OCI-LY7 (cell line): ENCODE results near the gene HOXD8. TPM values are rescaled to one million over a fixed set of nuclear protein-coding genes. Genes with fewer than 3 reads are reported as not detected.

Source experiments
- BruUV-seq: library from RNA; stranded (reverse); fragments of 400-500 nt; replicated peaks from 2 replicates; lab custom pipeline; 2021; lab: Mats Ljungman, UMichigan
- CTCF ChIA-PET: fragments of 300-600 bp; sonication (Branson Sonifier 250); formaldehyde crosslinking; loops from one replicate; lab custom pipeline; 2022; ENCODE audit warnings: antibody characterized with exemption; ENCODE audit not compliant: unreplicated experiment; lab: Charles Lee
- POLR2A ChIA-PET: fragments of 300-600 bp; sonication (Branson Sonifier 250); formaldehyde crosslinking; loops from one replicate; lab custom pipeline; 2022; ENCODE audit warnings: antibody characterized with exemption; lab: Charles Lee
- DNase-seq: peaks from one replicate; pipeline ENCODE4 v3.0.0-alpha.2; 2015; ENCODE audit warnings: low spot score
- H2AFZ ChIP-seq: fragments of 200-600 bp; sonication (generic), shearing (Covaris generic); 2 replicates; pipeline ENCODE4 v1.6.1; 2014; ENCODE audit warnings: mild to moderate bottlenecking, antibody characterized with exemption, low read length, moderate library complexity
- H3K27ac ChIP-seq: fragments of 200-600 bp; sonication (generic); 2 replicates; pipeline ENCODE4 v1.5.1; 2014; ENCODE audit warnings: mixed run types, low read depth, mild to moderate bottlenecking, moderate library complexity, low read length, inconsistent platforms; ENCODE audit not compliant: poor library complexity, severe bottlenecking
- H3K36me3 ChIP-seq: fragments of 200-600 bp; sonication (generic); 2 replicates; pipeline ENCODE4 v1.6.1; 2014; ENCODE audit warnings: mild to moderate bottlenecking, antibody characterized with exemption, low read length, moderate library complexity, mixed read lengths; ENCODE audit not compliant: insufficient read depth
- H3K4me1 ChIP-seq: fragments of 200-600 bp; sonication (generic); 2 replicates; pipeline ENCODE4 v1.5.1; 2014; ENCODE audit warnings: mild to moderate bottlenecking, low read length; ENCODE audit not compliant: insufficient read depth, poor library complexity, severe bottlenecking
- H3K4me2 ChIP-seq: fragments of 200-600 bp; sonication (generic); 2 replicates; pipeline ENCODE4 v1.6.1; 2014; ENCODE audit warnings: mild to moderate bottlenecking, low read length
- H3K4me3 ChIP-seq: fragments of 200-600 bp; sonication (generic); 2 replicates; pipeline ENCODE4 v1.5.1; 2014; ENCODE audit warnings: mild to moderate bottlenecking, low read depth, low read length; ENCODE audit not compliant: poor library complexity, severe bottlenecking
- H3K79me2 ChIP-seq: fragments of 200-600 bp; sonication (generic); 2 replicates; pipeline ENCODE4 v1.6.1; 2016; ENCODE audit warnings: low read depth, mild to moderate bottlenecking, low read length, moderate library complexity, mixed read lengths; ENCODE audit not compliant: insufficient read depth
- H3K9me2 ChIP-seq: fragments of 200-600 bp; sonication (generic); 2 replicates; pipeline ENCODE4 v1.6.1; 2016; ENCODE audit warnings: mild to moderate bottlenecking, low read length, mixed read lengths; ENCODE audit not compliant: insufficient read depth
- H3K9me3 ChIP-seq: fragments of 200-600 bp; sonication (generic); 2 replicates; pipeline ENCODE4 v1.6.1; 2014; ENCODE audit warnings: mild to moderate bottlenecking, mixed run types, low read length, mixed read lengths
- H4K20me1 ChIP-seq: fragments of 200-600 bp; sonication (generic); 2 replicates; pipeline ENCODE4 v1.6.1; 2014; ENCODE audit warnings: mild to moderate bottlenecking, antibody characterized with exemption, low read length, moderate library complexity, mixed read lengths; ENCODE audit not compliant: insufficient read depth
- CTCF ChIP-seq: fragments of 200-600 bp; sonication (generic); conservative IDR thresholded peaks from 2 replicates; pipeline ENCODE4 v1.5.1; 2014; ENCODE audit warnings: mild to moderate bottlenecking, antibody characterized with exemption, low read length, moderate library complexity, mixed read lengths
- EZH2phosphoT487 ChIP-seq: fragments of 200-600 bp; sonication (generic); IDR thresholded peaks from 2 replicates; pipeline ENCODE4 v1.6.1; 2018; ENCODE audit warnings: low read depth, borderline replicate concordance, mild to moderate bottlenecking, mixed run types, antibody characterized with exemption, low read length, moderate library complexity, mixed read lengths
- intact Hi-C: fragments of 100-400 bp; cut with micrococcal nuclease; formaldehyde crosslinking; loops from one replicate; pipeline ENCODE4 v1.10.0; 2022; ENCODE audit not compliant: unreplicated experiment
- total RNA-seq, 2 experiments: library from RNA; depleted of rRNA in 1 of 2; stranded (reverse); fragments of >200 nt in 1 of 2; shearing (Covaris generic) in 1 of 2; gene quantifications; 2 replicates each; pipeline ENCODE4 v1.2.3, GENCODE V29; 2014 to 2022

Gene HOXD8
- total RNA-seq, 2 experiments from 2014 or later: not detected

GRCh38 chr2:176114120-176114929 lies 15.2 kb upstream of the HOXD8 start:
- no peaks in the 10 kb centered on the region for H3K4me1 ChIP-seq
- H3K79me2 ChIP-seq: no peaks in the 10 kb centered on the region
- no TSS peak for BruUV-seq
- H3K36me3 ChIP-seq: no peaks in the 10 kb centered on the region
- H4K20me1 ChIP-seq: no peaks in the 10 kb centered on the region
- ChIA-PET POLR2A (no interaction called here), CTCF (no interaction called here)
- H2AFZ ChIP-seq: no peak overlapping the region
- intact Hi-C loops: no loop called here
- H3K4me3 ChIP-seq: no peak overlapping the region
- no peak overlapping the region for H3K27ac ChIP-seq
- no peaks in the 10 kb centered on the region for H3K9me3 ChIP-seq
- TF ChIP-seq EZH2phosphoT487 (no peak), CTCF (no peak)
- H3K4me2 ChIP-seq: no peak overlapping the region
- DNase-seq: no peak
- no peaks in the 10 kb centered on the region for H3K9me2 ChIP-seq

GRCh38 chr2:176114930-176115625 lies 14.4 kb upstream of the HOXD8 start:
- no peak for DNase-seq
- H3K27ac ChIP-seq: no peak overlapping the region
- intact Hi-C loops: no loop called here
- H2AFZ ChIP-seq: no peak overlapping the region
- H3K4me3 ChIP-seq: no peak overlapping the region
- no peaks in the 10 kb centered on the region for H3K4me1 ChIP-seq
- BruUV-seq: no TSS peak
- H4K20me1 ChIP-seq: no peaks in the 10 kb centered on the region
- TF ChIP-seq EZH2phosphoT487 (no peak), CTCF (no peak)
- ChIA-PET CTCF (no interaction called here), POLR2A (no interaction called here)
- H3K79me2 ChIP-seq: no peaks in the 10 kb centered on the region
- no peak overlapping the region for H3K4me2 ChIP-seq
- no peaks in the 10 kb centered on the region for H3K36me3 ChIP-seq
- no peaks in the 10 kb centered on the region for H3K9me3 ChIP-seq
- no peaks in the 10 kb centered on the region for H3K9me2 ChIP-seq
